Stimulated activated CD4-positive, alpha-beta T cell treated with anti-CD3 and anti-CD28 coated beads, Interleukin-2, amount 100 ng/mL, for 24 hours (primary cell): ENCODE data around the gene GPR108.
A peak's percentile ranks its signal among the peaks of the same experiment; 100 is the strongest.
"Not testable (repeated sequence)": the region's sequence is repeated elsewhere in the genome, so short reads cannot be mapped to it uniquely, and the experiment has no call there.

Experiments
- DNase-seq, 2 donors: peaks; one replicate each; pipeline ENCODE4 v3.0.0-alpha.2; 2020

GPR108 gene

DNA sequence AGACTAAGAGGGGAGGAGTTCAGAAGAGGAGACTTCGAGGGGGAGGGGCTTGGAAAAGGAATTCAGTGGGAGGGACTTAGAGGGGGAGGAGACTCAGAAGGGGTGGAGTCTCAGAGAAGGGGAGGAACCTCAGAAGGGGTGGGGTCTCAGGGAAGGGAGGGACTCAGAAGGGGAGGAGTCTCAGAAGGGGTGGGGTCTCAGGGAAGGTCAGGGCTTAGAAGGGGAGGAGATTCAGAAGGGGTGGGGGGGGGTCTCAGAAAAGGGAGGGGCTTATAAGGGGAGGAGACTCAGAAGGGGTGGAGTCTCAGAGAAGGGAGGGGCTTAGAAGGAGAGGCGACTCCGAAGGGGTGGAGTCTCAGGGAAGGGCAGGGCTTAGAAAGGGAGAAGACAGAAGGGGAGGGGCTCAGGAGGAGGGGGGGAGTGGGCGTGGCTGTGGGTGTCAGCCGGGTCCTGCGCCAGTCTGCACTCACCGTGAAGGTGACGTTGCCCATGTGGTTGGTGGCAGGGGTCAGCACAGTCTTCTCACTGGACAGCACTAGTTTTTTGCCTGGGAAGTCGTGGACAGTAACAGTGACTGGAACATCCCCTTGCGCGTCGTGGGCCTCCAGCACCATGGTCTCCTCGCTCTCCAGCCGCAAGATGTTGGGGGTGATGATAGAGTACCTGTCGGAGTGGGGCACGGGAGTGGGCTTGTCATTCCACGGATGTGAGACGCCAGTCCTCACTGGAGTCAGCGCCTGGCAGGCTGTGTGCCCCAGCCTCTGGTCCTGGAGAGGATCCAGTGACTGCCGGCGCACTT is 18.4 kb downstream of the GPR108 start:
- DNase-seq, result peak; percentile 30 to 36

DNA sequence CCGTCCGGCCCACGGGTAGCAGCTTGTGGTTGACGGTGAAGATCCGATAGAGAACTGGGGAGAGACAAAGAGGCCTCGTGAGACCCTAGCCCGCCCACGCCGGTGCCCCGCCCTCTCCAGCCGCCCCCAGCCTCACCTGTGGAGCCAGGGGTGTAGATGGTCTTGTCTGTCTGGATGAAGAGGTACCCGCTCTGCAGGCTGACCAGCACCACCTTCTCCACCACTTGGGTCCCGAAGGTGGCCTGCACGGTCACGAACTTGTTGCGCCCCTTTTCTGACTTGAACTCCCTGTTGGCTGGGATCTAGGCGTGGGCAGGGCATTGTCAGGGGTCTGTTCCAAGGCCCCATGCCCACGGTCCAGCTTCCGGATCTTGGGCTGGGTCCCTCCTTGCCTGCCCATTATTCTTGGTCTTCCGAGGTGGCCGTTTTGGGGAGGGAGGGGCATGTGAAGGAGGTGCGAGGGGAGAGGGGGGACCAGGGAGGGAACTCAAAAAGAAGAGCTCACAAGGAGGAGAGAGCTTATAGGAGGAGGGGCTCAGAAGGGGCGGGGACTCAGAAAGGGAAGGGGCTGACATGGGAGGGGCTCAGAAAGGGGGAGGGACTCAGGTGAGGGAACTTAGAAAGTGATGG is 19.2 kb downstream of the GPR108 start:
- DNase-seq, result no peak

DNA sequence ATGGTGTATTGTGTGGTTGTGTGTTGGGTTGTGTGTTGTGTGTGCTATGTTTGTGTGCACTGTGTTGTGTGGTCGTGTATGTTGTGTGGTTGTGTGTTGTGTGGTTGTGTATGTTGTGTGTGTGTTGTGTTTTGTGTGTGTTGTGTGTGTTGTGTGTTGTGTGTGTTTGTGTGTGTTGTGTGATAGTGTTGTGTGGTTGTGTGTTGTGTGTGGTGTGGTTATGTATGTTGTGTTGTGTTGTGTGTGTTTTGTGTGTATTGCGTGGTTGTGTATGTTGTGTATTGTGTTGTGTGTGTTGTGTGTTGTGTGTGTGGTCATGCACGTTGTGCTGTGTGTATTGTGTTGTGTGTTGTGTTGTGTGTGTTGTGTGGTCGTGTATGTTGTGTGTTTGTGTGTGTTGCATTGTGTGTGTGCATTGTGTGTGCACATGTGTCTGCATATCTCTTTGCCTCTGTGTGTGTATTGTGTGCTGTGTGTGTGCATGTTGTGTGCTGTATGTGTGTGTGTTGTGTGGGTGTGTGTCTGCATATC is 19.9 kb downstream of the GPR108 start:
- DNase-seq, result no peak

GRCh38 chr19:6717036-6717435 is 20.3 kb downstream of the GPR108 start:
- DNase-seq, result no peak

GRCh38 chr19:6716610-6716970 is 20.8 kb downstream of the GPR108 start:
- DNase-seq, result no peak

- DNase-seq, result no peak
Measured at GRCh38 chr19:6714749-6715555, 22.4 kb downstream of the GPR108 start.

DNA sequence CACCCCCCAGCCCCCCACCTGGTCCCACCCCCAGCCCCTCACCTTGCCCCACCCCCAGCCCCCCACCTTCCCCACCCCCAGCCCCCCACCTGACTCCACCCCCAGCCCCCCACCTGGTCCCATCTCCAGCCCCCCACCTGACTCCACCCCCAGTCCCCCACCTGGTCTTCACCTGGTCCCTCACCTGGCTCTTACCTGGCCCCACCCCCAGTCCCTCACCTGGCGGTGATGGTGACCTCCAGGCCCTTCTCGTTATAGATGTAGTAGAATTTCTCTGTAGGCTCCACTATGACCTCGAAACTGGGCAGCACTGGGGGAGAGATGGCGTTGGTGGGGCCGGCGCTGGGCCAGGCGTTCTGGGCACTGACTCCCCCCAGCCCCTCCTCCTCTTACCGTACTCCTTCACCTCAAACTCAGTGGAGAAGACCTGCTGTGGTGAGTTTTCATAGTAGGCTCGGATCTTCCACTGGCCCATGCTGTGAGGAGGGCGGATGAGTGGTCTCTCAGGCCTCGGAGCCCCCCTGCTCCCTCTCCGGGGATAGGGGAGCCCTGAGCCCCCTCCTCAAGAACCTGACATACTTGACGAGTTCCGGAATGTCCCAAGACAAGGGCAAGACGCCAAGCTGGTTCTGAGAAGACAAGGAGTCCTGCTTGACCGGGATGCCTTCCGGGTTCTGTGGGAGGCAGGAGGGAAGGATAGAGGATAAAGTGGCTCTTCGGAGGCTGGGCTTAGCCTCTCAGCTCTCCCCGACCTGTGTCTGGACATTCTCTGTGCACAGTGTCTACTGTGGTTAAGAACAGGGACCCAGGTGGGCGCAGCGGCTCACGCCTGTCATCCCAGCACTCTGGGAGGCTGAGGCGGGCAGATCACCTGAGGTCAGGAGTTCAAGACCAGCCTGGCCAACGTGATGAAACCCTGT is 23.3 kb downstream of the GPR108 start:
- DNase-seq, result no peak

DNA sequence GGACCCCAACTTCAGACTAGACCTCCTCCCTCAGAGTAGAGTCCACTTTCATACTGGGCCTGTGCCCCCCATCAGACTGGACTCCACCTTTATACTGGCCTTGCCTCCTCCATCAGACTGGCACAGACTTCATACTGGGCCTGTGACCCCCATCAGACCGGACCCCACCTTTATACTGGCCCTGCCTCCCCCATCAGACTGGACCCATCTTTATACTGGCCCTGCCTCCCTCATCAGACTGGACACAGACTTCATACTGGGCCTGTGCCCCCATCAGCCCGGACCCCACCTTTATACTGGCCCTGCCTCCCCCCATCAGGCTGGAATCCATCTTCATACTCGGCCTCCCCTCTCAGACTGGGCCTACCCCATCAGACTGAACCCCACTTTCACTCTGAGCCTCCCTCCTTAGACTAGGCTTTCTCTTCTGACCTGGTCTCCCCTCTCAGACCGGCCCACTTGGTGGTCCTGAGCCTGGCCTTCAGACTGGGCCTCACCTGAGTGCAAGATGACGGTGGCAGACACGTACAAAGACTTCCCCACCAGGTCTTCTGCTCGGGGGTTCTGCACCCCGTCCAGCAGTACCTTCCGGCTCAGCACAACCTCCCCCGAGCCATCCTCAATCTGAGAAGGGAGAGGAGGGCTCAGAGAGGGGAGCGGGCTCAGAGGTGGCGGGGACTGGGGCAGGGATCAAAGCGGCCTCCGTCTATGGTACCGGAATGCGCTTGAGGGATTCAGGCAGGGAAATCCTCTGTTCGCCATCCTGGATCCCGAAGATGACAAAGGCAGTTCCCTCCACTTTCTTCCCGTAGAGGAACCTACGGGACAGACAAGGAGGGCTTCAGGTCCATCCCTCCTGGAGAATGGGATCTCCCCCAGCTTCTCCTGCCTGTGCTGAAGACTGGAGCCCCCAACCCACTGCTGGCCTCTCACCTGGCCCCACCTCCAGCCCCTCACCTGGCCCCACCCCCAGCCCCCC is 24.4 kb downstream of the GPR108 start:
- no peak for DNase-seq

DNA sequence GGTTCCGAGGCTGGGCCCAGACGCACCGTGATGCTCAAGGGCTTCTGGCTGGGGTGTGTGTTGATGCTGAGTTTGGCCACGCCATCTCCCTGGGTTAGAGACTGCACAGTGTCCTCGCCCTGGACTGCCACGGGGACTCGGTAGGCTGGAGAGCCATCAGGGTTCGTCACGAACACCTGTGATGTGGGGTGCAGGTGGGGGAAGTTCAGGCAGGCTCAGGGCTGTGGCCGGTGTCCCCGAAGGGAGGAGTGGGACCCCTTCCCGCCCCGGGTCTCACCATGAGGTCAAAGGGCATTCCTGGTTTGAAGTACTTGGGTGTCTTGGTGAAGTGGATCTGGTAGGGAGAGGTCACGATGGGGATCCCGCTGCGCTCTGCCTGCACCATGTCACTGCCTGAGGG is 25.1 kb downstream of the GPR108 start:
- DNase-seq, result no peak

DNA sequence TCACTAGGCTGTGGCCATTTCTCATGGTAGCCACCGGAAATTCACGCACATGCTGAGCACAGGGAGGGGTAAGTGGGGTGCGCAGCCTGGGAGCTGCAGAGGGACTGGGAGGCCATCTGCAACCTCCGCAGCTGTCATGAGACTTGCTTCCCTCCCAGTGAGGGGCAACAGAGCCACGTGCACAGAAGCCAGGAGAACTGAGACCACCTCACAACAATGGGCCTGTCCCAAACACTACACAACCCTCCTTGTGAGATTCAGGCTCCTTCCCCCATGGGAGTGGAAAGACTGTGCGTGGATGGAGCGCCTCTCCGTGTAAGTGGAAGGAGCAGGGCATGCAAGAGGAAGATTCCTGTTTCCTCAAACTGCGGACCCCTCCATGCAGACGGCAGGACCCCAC is 25.8 kb downstream of the GPR108 start:
- DNase-seq, result no peak

- DNase-seq, result no peak
Measured at GRCh38 chr19:6711078-6711361, 26.4 kb downstream of the GPR108 start.

DNA sequence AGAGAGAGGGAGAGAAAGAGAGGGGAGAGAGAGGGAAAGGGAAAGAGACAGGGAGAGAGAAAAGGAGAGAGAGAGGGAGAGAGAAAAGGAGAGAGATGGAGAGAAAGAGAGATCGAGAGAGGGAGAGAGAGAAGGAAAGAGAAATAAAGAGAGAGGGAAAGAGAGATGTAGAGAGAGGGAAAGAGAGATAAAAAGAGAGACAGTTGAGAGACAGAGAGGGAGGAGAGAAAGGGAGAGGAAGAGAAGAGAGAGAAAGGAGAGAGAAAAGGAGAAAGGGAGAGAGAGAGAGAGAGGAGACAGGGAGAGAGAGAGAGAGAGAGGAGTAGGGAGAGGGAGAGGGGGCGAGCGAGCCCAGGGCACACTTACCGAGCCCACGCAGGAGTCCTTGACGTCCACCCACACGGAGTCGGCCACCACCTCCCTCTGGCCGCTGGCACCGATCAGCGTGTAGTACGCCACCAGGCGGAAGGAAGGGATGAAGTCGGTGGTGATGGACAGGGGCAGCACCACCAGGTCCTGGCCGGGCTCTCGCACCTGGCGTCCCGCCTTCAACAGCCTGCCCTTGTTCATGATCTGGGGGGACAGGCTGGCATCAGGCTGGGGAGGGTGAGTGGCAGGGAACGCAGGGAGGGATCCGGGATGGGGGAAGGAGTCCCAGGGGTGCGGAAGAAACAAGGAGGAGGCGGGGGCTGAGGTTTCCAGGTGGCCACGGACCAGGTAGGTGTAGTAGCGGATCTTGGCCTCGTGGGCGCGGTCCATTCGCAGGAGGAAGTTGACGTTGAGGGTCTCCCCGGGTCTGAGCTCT is 26.9 kb downstream of the GPR108 start:
- no peak for DNase-seq

DNA sequence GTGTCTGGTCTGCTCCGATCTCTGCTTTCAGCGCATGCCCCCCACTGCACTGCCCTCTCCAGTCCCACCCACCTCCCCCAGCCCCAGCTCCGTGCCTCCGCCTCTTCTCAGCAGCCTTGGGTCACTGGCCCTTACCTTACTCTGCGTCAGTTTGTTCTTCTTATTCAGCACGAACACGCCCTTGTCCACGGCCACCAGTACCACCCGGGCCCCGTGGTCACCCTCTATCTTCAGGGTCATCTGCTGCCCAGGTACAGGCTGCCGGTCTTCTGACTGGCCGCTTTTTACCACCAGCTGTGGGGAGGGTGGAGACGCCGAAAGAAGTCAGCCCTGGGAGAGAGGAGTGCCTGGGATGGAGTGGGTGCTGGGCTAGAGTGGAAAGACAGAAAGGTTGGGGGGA is 27.8 kb downstream of the GPR108 start:
- no peak for DNase-seq

GRCh38 chr19:6708913-6709312 is 28.5 kb downstream of the GPR108 start:
- not testable (repeated sequence) for DNase-seq

DNA sequence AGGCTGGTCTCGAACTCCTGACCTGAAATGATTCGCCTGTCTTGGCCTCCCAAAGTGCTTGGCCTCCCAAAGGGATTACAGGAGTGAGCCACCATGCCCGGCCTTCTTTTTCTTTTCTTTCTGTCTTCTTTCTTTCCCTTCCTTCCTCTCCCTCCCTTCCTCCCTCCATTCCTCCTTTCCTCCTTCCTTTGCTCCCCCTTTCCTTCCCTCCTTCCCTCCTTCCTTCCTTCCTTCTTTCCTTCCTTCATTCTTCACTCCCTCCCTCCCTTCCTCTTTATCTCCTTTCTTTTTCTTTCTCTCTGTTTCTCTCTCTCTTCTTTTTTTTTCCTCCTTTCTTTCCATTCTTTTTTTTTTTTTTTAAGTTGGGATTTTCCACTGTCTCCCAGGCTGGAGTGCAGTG is 29.0 kb downstream of the GPR108 start:
- no peak for DNase-seq

DNA sequence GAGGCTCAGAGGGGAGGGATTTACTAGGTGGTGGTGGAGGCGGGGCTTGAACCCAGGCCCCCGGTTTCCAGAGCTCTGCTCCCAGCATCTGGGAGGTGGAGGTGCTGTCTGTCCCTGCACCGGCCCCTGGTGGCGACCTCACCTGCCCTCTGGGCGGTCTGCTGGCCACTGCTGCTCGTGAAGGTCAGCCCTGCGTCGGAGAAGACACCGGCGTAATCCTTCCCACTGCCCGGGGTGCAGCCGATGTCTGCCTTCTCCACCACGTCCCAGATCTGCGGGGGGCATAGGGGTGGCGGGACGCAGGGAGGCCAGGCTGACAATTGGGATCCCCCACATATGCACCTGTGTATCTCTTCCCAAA is 29.7 kb downstream of the GPR108 start:
- no peak for DNase-seq

- no peak for DNase-seq
Measured at GRCh38 chr19:6707011-6707657, 30.2 kb downstream of the GPR108 start.

- DNase-seq, result no peak
Measured at GRCh38 chr19:6706633-6706958, 30.8 kb downstream of the GPR108 start.

DNA sequence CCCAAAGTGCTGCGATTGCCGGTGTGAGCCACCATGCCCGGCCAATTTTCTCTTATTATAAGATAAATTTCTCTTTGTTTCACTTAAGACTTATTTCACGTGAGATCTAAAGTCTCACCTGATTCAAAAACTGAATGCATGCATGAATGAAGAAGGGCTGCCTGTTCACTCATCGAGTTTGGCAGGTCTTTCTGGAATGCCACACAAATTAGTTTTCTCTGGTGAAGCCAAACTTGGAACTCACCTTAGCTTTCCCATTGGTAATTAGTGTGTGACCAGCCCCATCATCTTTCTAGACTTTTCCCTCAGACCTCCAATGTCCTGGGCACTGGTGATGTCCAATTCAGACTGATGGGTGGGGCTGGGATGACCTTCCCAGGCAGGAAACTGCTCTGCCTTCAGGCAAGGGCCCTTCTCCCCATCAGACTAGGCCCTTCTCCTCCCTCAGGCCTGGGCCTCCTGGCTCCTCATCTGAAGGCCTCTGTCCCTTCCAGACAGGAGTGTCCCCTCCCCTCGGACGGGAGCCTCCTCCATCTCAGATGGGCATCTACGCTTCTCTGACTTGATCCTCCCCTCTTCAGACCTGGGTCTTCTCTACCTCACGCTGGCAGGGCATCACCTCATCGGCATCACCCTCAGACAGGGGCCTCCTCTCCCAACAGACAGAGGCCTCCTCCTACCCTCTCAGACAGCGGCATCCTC is 31.3 kb downstream of the GPR108 start:
- DNase-seq, result no peak
